Measurements from ENCODE around the gene ROGDI. TPM values are rescaled to one million over a fixed set of nuclear protein-coding genes. Genes with fewer than 3 reads are reported as not detected.

Gene ROGDI
- polyA plus RNA-seq, 1 of the 3 experiments (the other 2 are of a cell fraction), result 33.6 TPM

DNA sequence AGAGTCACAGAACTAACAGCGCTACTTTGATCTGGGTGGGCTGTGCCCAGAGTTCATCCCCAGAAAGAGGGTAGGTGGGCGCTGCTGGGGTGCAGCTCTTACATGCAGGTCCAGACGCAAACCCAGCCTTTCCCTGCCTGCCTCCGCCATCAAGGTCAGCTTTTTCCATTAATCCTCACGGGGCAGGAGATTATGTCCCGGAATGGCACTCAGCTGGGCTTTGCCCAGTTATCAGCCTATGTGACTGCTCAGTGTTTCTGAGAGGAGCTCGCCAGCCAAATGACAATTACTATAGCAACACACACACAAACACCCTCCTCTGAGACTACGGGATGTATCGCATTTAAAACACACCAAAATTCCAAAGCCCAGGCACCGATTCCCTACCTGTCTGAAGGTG is 24.5 kb upstream of the ROGDI start:
- Histone ChIP-seq H3F3A (replicated peaks; ENCODE audit: insufficient read depth) (no peaks in the 10 kb centered on the region), H3K27ac (ENCODE audit: low read depth in 2 of 2, low read length in 1 of 2) (no peak overlapping the region), H3K27me3 (ENCODE audit: insufficient read depth) (no peaks in the 10 kb centered on the region), H3K9me3 (no peaks in the 10 kb centered on the region), H3K4me1 (ENCODE audit: control insufficient read depth in 1 of 2, insufficient read depth in 2 of 2, low read depth in 1 of 2, low read length in 1 of 2) (no peaks in the 10 kb centered on the region), H3K9me2 (no peaks in the 10 kb centered on the region), H3K4me2 (no peak overlapping the region), H2AFZ (ENCODE audit: low read depth) (no peak overlapping the region), H3K9ac (no peak overlapping the region), H3K36me3 (replicated peaks in 1 of 2; ENCODE audit: control insufficient read depth in 1 of 2, insufficient read depth in 2 of 2, low read length in 1 of 2) (peaks cover 58 to 71% of the 10 kb centered on the region in 2 experiments), H3K4me3 (ENCODE audit: low read depth in 2 of 2, low read length in 1 of 2) (no peak overlapping the region), H4K20me1 (ENCODE audit: insufficient read depth) (no peaks in the 10 kb centered on the region), H3K79me2 (ENCODE audit: insufficient read depth) (no peaks in the 10 kb centered on the region)
- POLR2A ChIA-PET, result no interaction called here
- 95% methylated on average over 9 of the region's 10 CpGs for WGBS (ENCODE audit: low lambda C conversion rate)
- CTCF ChIA-PET, result interaction anchor here (1.5 to 2.0 kb wide), 2 partner anchors 15 to 110 kb away, joined by 3 to 6 read pairs; no protein-coding TSS in a partner anchor
- DNase-seq, result no peak
- TF ChIP-seq, protein P1, sequence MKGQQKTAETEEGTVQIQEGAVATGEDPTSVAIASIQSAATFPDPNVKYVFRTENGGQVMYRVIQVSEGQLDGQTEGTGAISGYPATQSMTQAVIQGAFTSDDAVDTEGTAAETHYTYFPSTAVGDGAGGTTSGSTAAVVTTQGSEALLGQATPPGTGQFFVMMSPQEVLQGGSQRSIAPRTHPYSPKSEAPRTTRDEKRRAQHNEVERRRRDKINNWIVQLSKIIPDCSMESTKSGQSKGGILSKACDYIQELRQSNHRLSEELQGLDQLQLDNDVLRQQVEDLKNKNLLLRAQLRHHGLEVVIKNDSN (IDR thresholded peaks at IDR 0.05; ENCODE audit: borderline replicate concordance, low read depth), result no peak
- TF ChIP-seq MXI1 (IDR thresholded peaks at IDR 0.05; ENCODE audit: low read depth, low read length) (no peak), GATA2 (CRISPR knock-in tag; IDR thresholded peaks at IDR 0.05) (no peak), EP300 (IDR thresholded peaks at IDR 0.05; ENCODE audit: borderline replicate concordance in 1 of 2, low read depth in 1 of 2, low read length in 1 of 2) (no peak), TEAD4 (IDR thresholded peaks at IDR 0.05; ENCODE audit: borderline replicate concordance, insufficient read depth) (no peak), SIN3A (IDR thresholded peaks at IDR 0.05; ENCODE audit: borderline replicate concordance, low read depth, low read length) (no peak), POLR2AphosphoS5 (IDR thresholded peaks at IDR 0.05; ENCODE audit: low read depth, low read length) (no peak), RXRA (IDR thresholded peaks at IDR 0.05; ENCODE audit: borderline replicate concordance, low read depth) (no peak), ZBTB33 (IDR thresholded peaks at IDR 0.05; ENCODE audit: borderline replicate concordance, low read depth) (no peak), FOXM1 (IDR thresholded peaks at IDR 0.05; ENCODE audit: low read depth) (no peak), RFX5 (IDR thresholded peaks at IDR 0.05; ENCODE audit: low read length) (no peak)
- TF ChIP-seq, protein P2, sequence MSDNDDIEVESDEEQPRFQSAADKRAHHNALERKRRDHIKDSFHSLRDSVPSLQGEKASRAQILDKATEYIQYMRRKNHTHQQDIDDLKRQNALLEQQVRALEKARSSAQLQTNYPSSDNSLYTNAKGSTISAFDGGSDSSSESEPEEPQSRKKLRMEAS (IDR thresholded peaks at IDR 0.05; ENCODE audit: low read depth), result no peak
- TF ChIP-seq, protein P3, sequence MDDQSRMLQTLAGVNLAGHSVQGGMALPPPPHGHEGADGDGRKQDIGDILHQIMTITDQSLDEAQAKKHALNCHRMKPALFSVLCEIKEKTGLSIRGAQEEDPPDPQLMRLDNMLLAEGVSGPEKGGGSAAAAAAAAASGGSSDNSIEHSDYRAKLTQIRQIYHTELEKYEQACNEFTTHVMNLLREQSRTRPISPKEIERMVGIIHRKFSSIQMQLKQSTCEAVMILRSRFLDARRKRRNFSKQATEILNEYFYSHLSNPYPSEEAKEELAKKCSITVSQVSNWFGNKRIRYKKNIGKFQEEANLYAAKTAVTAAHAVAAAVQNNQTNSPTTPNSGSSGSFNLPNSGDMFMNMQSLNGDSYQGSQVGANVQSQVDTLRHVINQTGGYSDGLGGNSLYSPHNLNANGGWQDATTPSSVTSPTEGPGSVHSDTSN (IDR thresholded peaks at IDR 0.05), result no peak
- TF ChIP-seq, protein P4, sequence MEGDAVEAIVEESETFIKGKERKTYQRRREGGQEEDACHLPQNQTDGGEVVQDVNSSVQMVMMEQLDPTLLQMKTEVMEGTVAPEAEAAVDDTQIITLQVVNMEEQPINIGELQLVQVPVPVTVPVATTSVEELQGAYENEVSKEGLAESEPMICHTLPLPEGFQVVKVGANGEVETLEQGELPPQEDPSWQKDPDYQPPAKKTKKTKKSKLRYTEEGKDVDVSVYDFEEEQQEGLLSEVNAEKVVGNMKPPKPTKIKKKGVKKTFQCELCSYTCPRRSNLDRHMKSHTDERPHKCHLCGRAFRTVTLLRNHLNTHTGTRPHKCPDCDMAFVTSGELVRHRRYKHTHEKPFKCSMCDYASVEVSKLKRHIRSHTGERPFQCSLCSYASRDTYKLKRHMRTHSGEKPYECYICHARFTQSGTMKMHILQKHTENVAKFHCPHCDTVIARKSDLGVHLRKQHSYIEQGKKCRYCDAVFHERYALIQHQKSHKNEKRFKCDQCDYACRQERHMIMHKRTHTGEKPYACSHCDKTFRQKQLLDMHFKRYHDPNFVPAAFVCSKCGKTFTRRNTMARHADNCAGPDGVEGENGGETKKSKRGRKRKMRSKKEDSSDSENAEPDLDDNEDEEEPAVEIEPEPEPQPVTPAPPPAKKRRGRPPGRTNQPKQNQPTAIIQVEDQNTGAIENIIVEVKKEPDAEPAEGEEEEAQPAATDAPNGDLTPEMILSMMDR (IDR thresholded peaks at IDR 0.05), result no peak
